ENCODE measurements around the gene MAP2K3.
"Not testable (repeated sequence)": the region's sequence is repeated elsewhere in the genome, so short reads cannot be mapped to it uniquely, and the experiment has no call there.

GRCh38 chr17:21347660-21348059 is 63.1 kb downstream of the MAP2K3 start:
- TF ChIP-seq CTCF, POLR2AphosphoS5, POLR2A (IDR thresholded peaks at IDR 0.05): not testable (repeated sequence)

All from stomach (tissue), 4 donors.